Muscle layer of duodenum (tissue), 2 donors: Measurements from ENCODE around the gene IPO4.

Experiments
- H3K27ac ChIP-seq: one replicate; pipeline ENCODE4 v1.7.0; 2013; ENCODE audit warnings: mild to moderate bottlenecking, low read length
- H3K27me3 ChIP-seq: one replicate; pipeline ENCODE4 v1.7.0; 2013; ENCODE audit warnings: low read depth, mild to moderate bottlenecking, control low read depth, low read length
- H3K36me3 ChIP-seq, 2 donors: one replicate each; pipeline ENCODE4 v1.7.0; 2013; ENCODE audit warnings: low read length in 2 of 2, control low read depth in 1 of 2, mild to moderate bottlenecking in 1 of 2; ENCODE audit not compliant: insufficient read depth in 2 of 2, control insufficient read depth in 1 of 2
- H3K4me1 ChIP-seq, 2 donors: one replicate each; pipeline ENCODE4 v1.7.0; 2013; ENCODE audit warnings: low read length in 2 of 2, mild to moderate bottlenecking in 2 of 2, control low read depth in 1 of 2, moderate library complexity in 1 of 2; ENCODE audit not compliant: insufficient read depth in 2 of 2, control insufficient read depth in 1 of 2
- H3K4me3 ChIP-seq, 2 donors: one replicate each; pipeline ENCODE4 v1.7.0; 2013; ENCODE audit warnings: low read length in 2 of 2, low read depth in 1 of 2, mild to moderate bottlenecking in 1 of 2
- H3K9me3 ChIP-seq, 2 donors: one replicate each; pipeline ENCODE4 v1.7.0; 2013; ENCODE audit warnings: low read length in 2 of 2, control low read depth in 1 of 2, mild to moderate bottlenecking in 1 of 2; ENCODE audit not compliant: control insufficient read depth in 1 of 2
- donor health status: healthy.

The IPO4 gene

GRCh38 chr14:24187539-24187915, 1.1 kb downstream of the IPO4 start:
- Histone ChIP-seq H3K27ac (no peak overlapping the region), H3K27me3 (no peaks in the 10 kb centered on the region), H3K36me3 (peaks cover 30 to 58% of the 10 kb centered on the region in 2 donors), H3K9me3 (no peaks in the 10 kb centered on the region), H3K4me1 (peaks cover 4 to 19% of the 10 kb centered on the region in 2 donors), H3K4me3 (peak overlapping the region; percentile 70 to 79)

- Histone ChIP-seq H3K27me3 (no peaks in the 10 kb centered on the region), H3K4me3 (no peak overlapping the region), H3K36me3 (peaks cover 29 to 58% of the 10 kb centered on the region in 2 donors), H3K9me3 (no peaks in the 10 kb centered on the region), H3K27ac (no peak overlapping the region), H3K4me1 (peaks cover 4 to 19% of the 10 kb centered on the region in 2 donors)
Measured at GRCh38 chr14:24186831-24187538, 1.6 kb downstream of the IPO4 start.

- H3K27me3 ChIP-seq, result no peaks in the 10 kb centered on the region
- H3K9me3 ChIP-seq, result no peaks in the 10 kb centered on the region
- no peak overlapping the region for H3K4me3 ChIP-seq
- peaks cover 41 to 64% of the 10 kb centered on the region in 2 donors for H3K36me3 ChIP-seq
- H3K27ac ChIP-seq, result no peak overlapping the region
- H3K4me1 ChIP-seq, result peaks cover 4 to 19% of the 10 kb centered on the region in 2 donors
Measured at GRCh38 chr14:24185741-24186140, 2.9 kb downstream of the IPO4 start.

- no peaks in the 10 kb centered on the region for H3K9me3 ChIP-seq
- H3K4me1 ChIP-seq, result peaks cover 4 to 21% of the 10 kb centered on the region in 2 donors
- no peak overlapping the region for H3K4me3 ChIP-seq
- H3K27ac ChIP-seq, result no peak overlapping the region
- H3K36me3 ChIP-seq, result peaks cover 45 to 67% of the 10 kb centered on the region in 2 donors
- no peaks in the 10 kb centered on the region for H3K27me3 ChIP-seq
Measured at GRCh38 chr14:24185026-24185425, 3.6 kb downstream of the IPO4 start.

- Histone ChIP-seq H3K27me3 (no peaks in the 10 kb centered on the region), H3K36me3 (peaks cover 46 to 73% of the 10 kb centered on the region in 2 donors), H3K4me3 (no peak overlapping the region), H3K9me3 (no peaks in the 10 kb centered on the region), H3K27ac (no peak overlapping the region), H3K4me1 (peaks cover 4 to 21% of the 10 kb centered on the region in 2 donors)
Measured at GRCh38 chr14:24184104-24184970, 4.3 kb downstream of the IPO4 start.

GRCh38 chr14:24183014-24183481, 5.6 kb downstream of the IPO4 start:
- peaks cover 53 to 86% of the 10 kb centered on the region in 2 donors for H3K36me3 ChIP-seq

GRCh38 chr14:24182110-24182882, 6.3 kb downstream of the IPO4 start:
- peaks cover 53 to 94% of the 10 kb centered on the region in 2 donors for H3K36me3 ChIP-seq
- no peak overlapping the region for H3K27ac ChIP-seq
- no peaks in the 10 kb centered on the region for H3K9me3 ChIP-seq
- H3K27me3 ChIP-seq, result no peaks in the 10 kb centered on the region
- H3K4me3 ChIP-seq, result no peak overlapping the region
- peaks cover 0 to 5% of the 10 kb centered on the region in 2 donors for H3K4me1 ChIP-seq

More at GRCh38 chr14:24183014-24183481, 5.6 kb downstream of the IPO4 start:
- Histone ChIP-seq H3K9me3 (no peaks in the 10 kb centered on the region), H3K4me1 (peaks cover 4 to 12% of the 10 kb centered on the region in 2 donors), H3K27me3 (no peaks in the 10 kb centered on the region), H3K4me3 (no peak overlapping the region), H3K27ac (no peak overlapping the region)

GRCh38 chr14:24181371-24182077, 7.1 kb downstream of the IPO4 start:
- Histone ChIP-seq H3K4me1 (peaks cover 0 to 3% of the 10 kb centered on the region in 2 donors), H3K9me3 (no peaks in the 10 kb centered on the region), H3K27me3 (no peaks in the 10 kb centered on the region), H3K4me3 (no peak overlapping the region), H3K36me3 (peaks cover 54 to 98% of the 10 kb centered on the region in 2 donors), H3K27ac (no peak overlapping the region)

GRCh38 chr14:24179961-24180796, 8.4 kb downstream of the IPO4 start:
- H3K4me1 ChIP-seq, result peaks cover 0 to 3% of the 10 kb centered on the region in 2 donors
- H3K9me3 ChIP-seq, result no peaks in the 10 kb centered on the region
- H3K4me3 ChIP-seq, result no peak overlapping the region
- H3K27me3 ChIP-seq, result no peaks in the 10 kb centered on the region
- H3K36me3 ChIP-seq, result peaks cover 46 to 86% of the 10 kb centered on the region in 2 donors
- H3K27ac ChIP-seq, result peak overlapping the region; percentile 65
